WTC11 (cell line): Measurements from ENCODE around the gene P2RY11. TPM values are rescaled to one million over a fixed set of nuclear protein-coding genes. Genes with fewer than 3 reads are reported as not detected.
A peak's percentile ranks its signal among the peaks of the same experiment; 100 is the strongest.

Experiments
- AR ChIP-seq: fragments of 250-450 bp; sonication (Bioruptor Pico); IDR thresholded peaks from 2 replicates; pipeline ENCODE4 v1.9.0; 2021; ENCODE audit warnings: mild to moderate bottlenecking
- ATF1 ChIP-seq: sonication (generic); formaldehyde crosslinking; IDR thresholded peaks from 2 replicates; pipeline ENCODE4 v1.8.1; 2023; ENCODE audit warnings: mild to moderate bottlenecking, moderate library complexity, missing genetic modification reagents
- CBFB ChIP-seq: sonication (generic); formaldehyde crosslinking; IDR thresholded peaks from 2 replicates; pipeline ENCODE4 v1.8.1; 2022; ENCODE audit warnings: mild to moderate bottlenecking, low read depth, missing genetic modification reagents
- CDX4 ChIP-seq: fragments of 250-450 bp; sonication (Bioruptor Pico); IDR thresholded peaks from 2 replicates; pipeline ENCODE4 v1.9.0; 2021; ENCODE audit warnings: moderate library complexity, mild to moderate bottlenecking, inconsistent platforms, borderline replicate concordance
- CREM ChIP-seq: sonication (generic); formaldehyde crosslinking; IDR thresholded peaks from 2 replicates; pipeline ENCODE4 v1.8.1; 2022; ENCODE audit warnings: mild to moderate bottlenecking, missing genetic modification reagents, moderate library complexity
- EMX1 ChIP-seq: fragments of 250-450 bp; sonication (Bioruptor Pico); IDR thresholded peaks from 2 replicates; pipeline ENCODE4 v1.8.0; 2021; ENCODE audit warnings: mild to moderate bottlenecking
- FOXK1 ChIP-seq: sonication (generic); formaldehyde crosslinking; IDR thresholded peaks from 2 replicates; pipeline ENCODE4 v1.8.0; 2022; ENCODE audit warnings: mild to moderate bottlenecking, moderate library complexity, missing genetic modification reagents
- FOXP4 ChIP-seq: sonication (generic); formaldehyde crosslinking; IDR thresholded peaks from 2 replicates; pipeline ENCODE4 v1.8.0; 2022; ENCODE audit warnings: mild to moderate bottlenecking, missing genetic modification reagents
- JAZF1 ChIP-seq: fragments of 250-450 bp; sonication (Bioruptor Pico); IDR thresholded peaks from 2 replicates; pipeline ENCODE4 v1.9.0; 2021; ENCODE audit warnings: moderate library complexity, mild to moderate bottlenecking, inconsistent platforms
- NFYB ChIP-seq: sonication (generic); formaldehyde crosslinking; conservative IDR thresholded peaks from 2 replicates; pipeline ENCODE4 v1.8.0; 2022; ENCODE audit warnings: low read depth, missing genetic modification reagents
- NR3C1 ChIP-seq: sonication (generic); formaldehyde crosslinking; conservative IDR thresholded peaks from 2 replicates; pipeline ENCODE4 v1.8.1; 2023; ENCODE audit warnings: low read depth, mild to moderate bottlenecking, missing genetic modification reagents
- OVOL2 ChIP-seq: fragments of 250-450 bp; sonication (Bioruptor Pico); IDR thresholded peaks from 2 replicates; pipeline ENCODE4 v1.9.0; 2021; ENCODE audit warnings: mild to moderate bottlenecking, borderline replicate concordance
- RELA ChIP-seq: sonication (generic); formaldehyde crosslinking; IDR thresholded peaks from 2 replicates; pipeline ENCODE4 v1.8.1; 2022; ENCODE audit warnings: missing genetic modification reagents, mild to moderate bottlenecking, borderline replicate concordance
- SP1 ChIP-seq: sonication (generic); formaldehyde crosslinking; conservative IDR thresholded peaks from 2 replicates; pipeline ENCODE4 v1.8.1; 2022; ENCODE audit warnings: missing genetic modification reagents
- TP53 ChIP-seq: sonication (generic); formaldehyde crosslinking; IDR thresholded peaks from 2 replicates; pipeline ENCODE4 v1.8.1; 2023; ENCODE audit warnings: mild to moderate bottlenecking, missing genetic modification reagents
- ZMAT4 ChIP-seq: fragments of 250-450 bp; sonication (Bioruptor Pico); IDR thresholded peaks from 2 replicates; pipeline ENCODE4 v1.9.0; 2021; ENCODE audit warnings: mild to moderate bottlenecking
- ZNF138 ChIP-seq: sonication (generic); formaldehyde crosslinking; conservative IDR thresholded peaks from 2 replicates; pipeline ENCODE4 v1.8.1; 2022; ENCODE audit warnings: mild to moderate bottlenecking, moderate library complexity, missing genetic modification reagents
- ZNF232 ChIP-seq: sonication (generic); formaldehyde crosslinking; IDR thresholded peaks from 2 replicates; pipeline ENCODE4 v1.8.0; 2022; ENCODE audit warnings: mild to moderate bottlenecking, missing genetic modification reagents
- ZNF671 ChIP-seq: fragments of 250-450 bp; sonication (Bioruptor Pico); IDR thresholded peaks from 2 replicates; pipeline ENCODE4 v1.8.0; 2021; ENCODE audit warnings: mild to moderate bottlenecking
- total RNA-seq: library from RNA; stranded (reverse); gene quantifications from 3 replicates; pipeline ENCODE4 v1.2.3, GENCODE V29; 2021
- TF ChIP-seq, protein P1 (sequence below): sonication (generic); formaldehyde crosslinking; IDR thresholded peaks from 2 replicates; pipeline ENCODE4 v1.8.1; 2023; ENCODE audit warnings: mild to moderate bottlenecking, missing genetic modification reagents, moderate library complexity
- TF ChIP-seq, protein P2 (sequence below): sonication (generic); formaldehyde crosslinking; IDR thresholded peaks from 2 replicates; pipeline ENCODE4 v1.8.0; 2022; ENCODE audit warnings: mild to moderate bottlenecking, missing genetic modification reagents
- TF ChIP-seq, protein P3 (sequence below): sonication (generic); formaldehyde crosslinking; IDR thresholded peaks from 2 replicates; pipeline ENCODE4 v1.8.0; 2022; ENCODE audit warnings: mild to moderate bottlenecking, missing genetic modification reagents
- TF ChIP-seq, protein P4 (sequence below): sonication (generic); formaldehyde crosslinking; IDR thresholded peaks from 2 replicates; pipeline ENCODE4 v1.8.1; 2022; ENCODE audit warnings: mild to moderate bottlenecking, missing genetic modification reagents, moderate library complexity, borderline replicate concordance
- TF ChIP-seq, protein P5 (sequence below): fragments of 250-450 bp; sonication (Bioruptor Pico); IDR thresholded peaks from 2 replicates; pipeline ENCODE4 v2.1.2; 2022; ENCODE audit warnings: mild to moderate bottlenecking, moderate library complexity

P2RY11 gene
- total RNA-seq, 1 experiment from 2014 or later: 21.0 TPM

DNA sequence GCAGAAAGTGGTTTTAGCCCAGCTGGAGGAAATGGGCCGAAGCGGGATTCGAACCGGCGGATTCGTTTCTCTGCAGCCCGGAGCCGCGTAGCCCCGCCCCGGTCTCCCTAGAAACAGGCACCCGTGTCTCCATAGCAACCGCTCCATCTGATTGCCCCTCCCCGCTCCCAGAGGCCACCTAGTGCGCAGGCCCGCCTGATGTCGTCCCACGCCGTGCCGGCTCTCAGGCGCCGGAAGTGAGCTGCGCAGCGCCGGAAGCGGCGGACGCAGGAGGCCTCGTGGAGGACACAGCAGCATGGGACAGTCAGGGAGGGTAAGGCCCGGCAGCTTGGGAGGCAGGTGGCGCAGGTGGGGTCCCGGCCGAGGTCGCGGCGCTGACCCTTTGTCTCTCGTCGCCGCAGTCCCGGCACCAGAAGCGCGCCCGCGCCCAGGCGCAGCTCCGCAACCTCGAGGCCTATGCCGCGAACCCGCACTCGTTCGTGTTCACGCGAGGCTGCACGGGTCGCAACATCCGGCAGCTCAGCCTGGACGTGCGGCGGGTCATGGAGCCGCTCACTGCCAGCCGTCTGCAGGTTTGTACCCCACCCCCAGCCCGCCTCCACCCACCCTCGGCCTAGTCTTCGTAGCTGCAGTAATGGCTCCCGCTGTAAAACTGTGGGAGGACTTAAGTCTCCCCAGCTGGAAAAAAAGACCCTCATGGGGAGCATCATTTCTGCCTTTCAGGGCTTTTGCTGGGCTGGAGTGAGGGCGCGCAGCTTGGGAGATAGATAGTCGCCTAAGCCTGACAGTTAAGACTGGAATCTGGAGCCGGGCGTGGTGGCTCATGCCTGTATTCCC is 5.2 kb upstream of the P2RY11 start, which contains the start of gene PPAN (continued):
- no peak for TF ChIP-seq CDX4
- no peak; the same call in 1 of the 2 replicates for TF ChIP-seq TP53 (CRISPR knock-in tag)
- 0 out of 2 replicates have a peak, but pooled peaks have one; percentile 54 for TF ChIP-seq CBFB (CRISPR knock-in tag)
- peak; percentile 98 for TF ChIP-seq FOXK1
- TF ChIP-seq, protein P1, sequence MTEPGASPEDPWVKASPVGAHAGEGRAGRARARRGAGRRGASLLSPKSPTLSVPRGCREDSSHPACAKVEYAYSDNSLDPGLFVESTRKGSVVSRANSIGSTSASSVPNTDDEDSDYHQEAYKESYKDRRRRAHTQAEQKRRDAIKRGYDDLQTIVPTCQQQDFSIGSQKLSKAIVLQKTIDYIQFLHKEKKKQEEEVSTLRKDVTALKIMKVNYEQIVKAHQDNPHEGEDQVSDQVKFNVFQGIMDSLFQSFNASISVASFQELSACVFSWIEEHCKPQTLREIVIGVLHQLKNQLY (CRISPR knock-in tag): no peak
- TF ChIP-seq, protein P2, sequence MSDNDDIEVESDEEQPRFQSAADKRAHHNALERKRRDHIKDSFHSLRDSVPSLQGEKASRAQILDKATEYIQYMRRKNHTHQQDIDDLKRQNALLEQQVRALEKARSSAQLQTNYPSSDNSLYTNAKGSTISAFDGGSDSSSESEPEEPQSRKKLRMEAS: peak; percentile 99
- TF ChIP-seq, protein P3, sequence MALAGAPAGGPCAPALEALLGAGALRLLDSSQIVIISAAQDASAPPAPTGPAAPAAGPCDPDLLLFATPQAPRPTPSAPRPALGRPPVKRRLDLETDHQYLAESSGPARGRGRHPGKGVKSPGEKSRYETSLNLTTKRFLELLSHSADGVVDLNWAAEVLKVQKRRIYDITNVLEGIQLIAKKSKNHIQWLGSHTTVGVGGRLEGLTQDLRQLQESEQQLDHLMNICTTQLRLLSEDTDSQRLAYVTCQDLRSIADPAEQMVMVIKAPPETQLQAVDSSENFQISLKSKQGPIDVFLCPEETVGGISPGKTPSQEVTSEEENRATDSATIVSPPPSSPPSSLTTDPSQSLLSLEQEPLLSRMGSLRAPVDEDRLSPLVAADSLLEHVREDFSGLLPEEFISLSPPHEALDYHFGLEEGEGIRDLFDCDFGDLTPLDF: no peak; the same call in 1 of the 2 replicates
- no peak for TF ChIP-seq AR
- no peak for TF ChIP-seq ZNF138 (CRISPR knock-in tag)
- no peak for TF ChIP-seq ZMAT4 (CRISPR knock-in tag)
- TF ChIP-seq NR3C1: no peak
- 0 out of 2 replicates have a peak, but pooled peaks have one; percentile 60 for TF ChIP-seq EMX1 (CRISPR knock-in tag)
- TF ChIP-seq JAZF1: no peak
- no peak for TF ChIP-seq ZNF671 (CRISPR knock-in tag)
- peak; percentile 88 for TF ChIP-seq SP1 (CRISPR knock-in tag)
- TF ChIP-seq CREM (CRISPR knock-in tag): peak; percentile 89; the same call in 1 of the 2 replicates
- no peak for TF ChIP-seq ATF1
- TF ChIP-seq, protein P4, sequence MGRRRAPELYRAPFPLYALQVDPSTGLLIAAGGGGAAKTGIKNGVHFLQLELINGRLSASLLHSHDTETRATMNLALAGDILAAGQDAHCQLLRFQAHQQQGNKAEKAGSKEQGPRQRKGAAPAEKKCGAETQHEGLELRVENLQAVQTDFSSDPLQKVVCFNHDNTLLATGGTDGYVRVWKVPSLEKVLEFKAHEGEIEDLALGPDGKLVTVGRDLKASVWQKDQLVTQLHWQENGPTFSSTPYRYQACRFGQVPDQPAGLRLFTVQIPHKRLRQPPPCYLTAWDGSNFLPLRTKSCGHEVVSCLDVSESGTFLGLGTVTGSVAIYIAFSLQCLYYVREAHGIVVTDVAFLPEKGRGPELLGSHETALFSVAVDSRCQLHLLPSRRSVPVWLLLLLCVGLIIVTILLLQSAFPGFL (CRISPR knock-in tag): no peak; the same call in 1 of the 2 replicates
- no peak for TF ChIP-seq RELA (CRISPR knock-in tag)
- TF ChIP-seq FOXP4: peak; percentile 75
- no peak for TF ChIP-seq NFYB (CRISPR knock-in tag)
- TF ChIP-seq ZNF232 (CRISPR knock-in tag): no peak
- no peak for TF ChIP-seq OVOL2 (CRISPR knock-in tag)
- TF ChIP-seq, protein P5, sequence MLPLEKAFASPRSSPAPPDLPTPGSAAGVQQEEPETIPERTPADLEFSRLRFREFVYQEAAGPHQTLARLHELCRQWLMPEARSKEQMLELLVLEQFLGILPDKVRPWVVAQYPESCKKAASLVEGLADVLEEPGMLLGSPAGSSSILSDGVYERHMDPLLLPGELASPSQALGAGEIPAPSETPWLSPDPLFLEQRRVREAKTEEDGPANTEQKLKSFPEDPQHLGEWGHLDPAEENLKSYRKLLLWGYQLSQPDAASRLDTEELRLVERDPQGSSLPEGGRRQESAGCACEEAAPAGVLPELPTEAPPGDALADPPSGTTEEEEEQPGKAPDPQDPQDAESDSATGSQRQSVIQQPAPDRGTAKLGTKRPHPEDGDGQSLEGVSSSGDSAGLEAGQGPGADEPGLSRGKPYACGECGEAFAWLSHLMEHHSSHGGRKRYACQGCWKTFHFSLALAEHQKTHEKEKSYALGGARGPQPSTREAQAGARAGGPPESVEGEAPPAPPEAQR (CRISPR knock-in tag): no peak
